A549 treated with Hydrocortisone at 1 μM for 4 hours (cell line): ENCODE results near the gene UPK3B. TPM values are rescaled to one million over a fixed set of nuclear protein-coding genes. Genes with fewer than 3 reads are reported as not detected.

Experiments
- total RNA-seq: library from RNA; stranded (reverse); fragments of 200-300 nt; extraction: Qiagen RNA extraction; gene quantifications from 5 replicates; pipeline ENCODE4 v1.2.3, GENCODE V29; 2022

The UPK3B gene
- 11.5 to 19.6 TPM (median 17.6 TPM) in 5 replicates for total RNA-seq

GRCh38 chr7:76509931-76510877, at the start of gene UPK3B:
Gene UPK3B, plus strand, starts transcription at chr7:76510552. Its CDS starts 101 bp downstream, at chr7:76510653.

GRCh38 chr7:76461464-76462101, 48.8 kb upstream of the UPK3B start, which contains the start of gene DTX2:
Gene DTX2, plus strand, starts transcription at chr7:76461709. Its CDS starts 18,801 bp downstream, at chr7:76480510.

GRCh38 chr7:76543197-76543596, 32.8 kb downstream of the UPK3B start, which contains the start of gene SPDYE16:
Gene SPDYE16, minus strand, starts transcription at chr7:76543297. Its CDS starts 1,838 bp downstream, at chr7:76541459.

Other genes starting within 250 kb of the UPK3B start
- gene HSPB1, start 207.9 kb upstream of the UPK3B start, total RNA-seq: 815 to 1,578 TPM (median 1,448 TPM) in 5 replicates
- gene YWHAG, start 151.6 kb upstream of the UPK3B start, total RNA-seq: 196 to 280 TPM (median 223 TPM) in 5 replicates
- 0.71 to 1.4 TPM (median 1.1 TPM) in 5 replicates for gene SSC4D, start 100.9 kb upstream of the UPK3B start, total RNA-seq
- gene ZP3, start 85.6 kb upstream of the UPK3B start, total RNA-seq: 14.0 to 22.8 TPM (median 19.9 TPM) in 5 replicates
- 25.3 to 33.9 TPM (median 30.2 TPM) in 5 replicates for gene DTX2, start 48.8 kb upstream of the UPK3B start, total RNA-seq
- not detected in 5 replicates for gene SPDYE16, start 32.7 kb downstream of the UPK3B start, total RNA-seq
- 22.8 to 25.9 TPM (median 24.8 TPM) in 5 replicates for gene POMZP3, start 116.7 kb downstream of the UPK3B start, total RNA-seq